Measurements from ENCODE around the gene MBLAC2. TPM values are rescaled to one million over a fixed set of nuclear protein-coding genes. Genes with fewer than 3 reads are reported as not detected.

MBLAC2 gene
- total RNA-seq, 2 donors from 2014 or later = 3.5 to 5.0 TPM

DNA sequence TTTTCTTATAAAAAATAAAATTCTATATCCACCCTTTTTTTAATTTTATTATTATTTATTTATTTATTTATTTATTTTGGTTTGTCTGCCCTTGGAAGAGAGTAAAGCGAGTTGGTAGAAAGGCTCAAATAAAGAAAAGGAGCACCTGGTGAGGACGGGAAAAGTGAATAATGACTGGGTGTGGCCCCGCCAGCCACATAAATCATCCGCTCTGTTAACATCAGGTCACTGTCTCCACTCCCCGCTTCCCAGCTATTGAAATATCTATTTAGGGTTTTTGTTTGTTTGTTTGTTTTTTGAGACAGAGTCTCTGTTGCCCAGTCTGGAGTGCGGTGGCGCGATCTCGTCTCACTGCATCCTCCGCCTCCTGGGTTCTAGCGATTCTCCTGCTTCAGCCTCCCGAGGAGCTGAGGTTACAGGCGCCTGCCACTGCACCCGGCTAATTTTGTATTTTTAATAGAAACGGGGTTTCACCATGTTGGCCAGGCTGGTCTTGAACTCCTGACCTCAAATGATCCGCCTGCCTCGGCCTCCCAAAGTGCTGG lies 937 bp upstream of the MBLAC2 start:
- H3K4me3 Mint-ChIP-seq = peak overlapping the region; percentile 85
- Histone ChIP-seq H3K36me3 (ENCODE audit: control insufficient read depth, insufficient read depth, low read length) (no peaks in the 10 kb centered on the region), H3K9me3 (ENCODE audit: control insufficient read depth, low read length) (no peaks in the 10 kb centered on the region), H3K4me1 (ENCODE audit: control insufficient read depth, insufficient read depth, low read length) (peaks cover 7% of the 10 kb centered on the region), H3K27ac (ENCODE audit: low read depth, low read length) (no peak overlapping the region), H3K4me3 (ENCODE audit: low read length) (peak overlapping the region; percentile 89), H3K27me3 (ENCODE audit: control insufficient read depth, insufficient read depth, low read length, poor library complexity, severe bottlenecking) (no peaks in the 10 kb centered on the region), H3K9ac (ENCODE audit: extremely low read depth, low read length, poor library complexity, severe bottlenecking) (no peak overlapping the region)
- TF ChIP-seq, protein P1, sequence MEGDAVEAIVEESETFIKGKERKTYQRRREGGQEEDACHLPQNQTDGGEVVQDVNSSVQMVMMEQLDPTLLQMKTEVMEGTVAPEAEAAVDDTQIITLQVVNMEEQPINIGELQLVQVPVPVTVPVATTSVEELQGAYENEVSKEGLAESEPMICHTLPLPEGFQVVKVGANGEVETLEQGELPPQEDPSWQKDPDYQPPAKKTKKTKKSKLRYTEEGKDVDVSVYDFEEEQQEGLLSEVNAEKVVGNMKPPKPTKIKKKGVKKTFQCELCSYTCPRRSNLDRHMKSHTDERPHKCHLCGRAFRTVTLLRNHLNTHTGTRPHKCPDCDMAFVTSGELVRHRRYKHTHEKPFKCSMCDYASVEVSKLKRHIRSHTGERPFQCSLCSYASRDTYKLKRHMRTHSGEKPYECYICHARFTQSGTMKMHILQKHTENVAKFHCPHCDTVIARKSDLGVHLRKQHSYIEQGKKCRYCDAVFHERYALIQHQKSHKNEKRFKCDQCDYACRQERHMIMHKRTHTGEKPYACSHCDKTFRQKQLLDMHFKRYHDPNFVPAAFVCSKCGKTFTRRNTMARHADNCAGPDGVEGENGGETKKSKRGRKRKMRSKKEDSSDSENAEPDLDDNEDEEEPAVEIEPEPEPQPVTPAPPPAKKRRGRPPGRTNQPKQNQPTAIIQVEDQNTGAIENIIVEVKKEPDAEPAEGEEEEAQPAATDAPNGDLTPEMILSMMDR (conservative IDR thresholded peaks at IDR 0.05) = no peak
- WGBS, 2 experiments (ENCODE audit: insufficient coverage in 1 of 2, insufficient read length in 1 of 2) = 22 to 28% methylated on average over 12 to 17 of the region's 17 CpGs
- no peak overlapping the region for H3K27ac Mint-ChIP-seq
- peak; percentile 62 for DNase-seq
- no peaks in the 10 kb centered on the region for H3K36me3 Mint-ChIP-seq (ENCODE audit: low read depth)
- no peaks in the 10 kb centered on the region for H3K27me3 Mint-ChIP-seq (ENCODE audit: insufficient read depth)
- H3K9me3 Mint-ChIP-seq = no peaks in the 10 kb centered on the region
- peaks cover 42% of the 10 kb centered on the region for H3K4me1 Mint-ChIP-seq

DNA sequence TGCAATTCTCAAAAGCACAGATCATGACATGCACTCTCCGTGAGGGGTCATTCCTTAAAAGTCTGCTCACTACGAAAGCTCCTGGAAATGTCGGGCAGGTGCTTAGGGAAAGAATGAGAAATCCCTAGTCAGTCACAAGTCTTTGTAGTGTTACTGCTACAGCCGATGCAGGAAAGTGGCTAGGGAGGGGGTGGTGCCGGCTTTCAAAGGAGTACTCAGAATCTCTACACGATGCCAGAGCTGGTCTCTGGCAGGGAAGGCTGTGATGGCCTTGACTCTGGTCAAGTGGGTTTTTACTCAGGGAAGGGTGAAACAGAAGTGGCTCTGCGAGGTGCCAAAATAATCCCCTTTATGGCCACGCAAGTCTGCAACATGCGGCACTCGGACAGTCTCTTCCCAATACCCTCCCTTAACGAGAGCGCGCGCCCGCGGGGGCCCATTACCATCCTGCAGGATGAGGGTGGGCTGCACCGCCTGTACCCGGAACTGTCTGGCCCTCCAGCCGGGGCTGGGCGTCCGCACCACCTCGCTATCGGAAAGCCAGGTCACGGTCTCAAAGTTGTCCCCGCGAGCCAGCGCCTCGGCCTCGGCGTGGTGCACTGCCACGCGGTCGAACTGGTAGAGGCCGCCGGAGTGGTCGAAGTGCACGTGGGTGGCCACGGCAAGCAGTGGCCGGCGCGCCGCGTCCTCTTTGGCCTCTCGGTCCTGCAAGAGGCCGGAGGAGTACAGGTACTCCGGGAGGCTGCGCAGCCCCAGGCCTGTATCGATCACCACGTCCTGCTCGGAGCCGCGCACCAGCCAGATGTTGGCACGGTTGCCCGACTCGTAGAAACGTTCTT lies 956 bp downstream of the MBLAC2 start:
- TF ChIP-seq, protein P1 (conservative IDR thresholded peaks at IDR 0.05) = no peak
- peak overlapping the region; percentile 57 for H3K9ac ChIP-seq (ENCODE audit: extremely low read depth, low read length, poor library complexity, severe bottlenecking)
- H3K27ac ChIP-seq (ENCODE audit: low read depth, low read length) = peak overlapping the region; percentile 26
- no peaks in the 10 kb centered on the region for H3K36me3 ChIP-seq (ENCODE audit: control insufficient read depth, insufficient read depth, low read length)
- Mint-ChIP-seq H3K4me3 (peak overlapping the region; percentile 85), H3K27ac (peak overlapping the region; percentile 90), H3K4me1 (peaks cover 47% of the 10 kb centered on the region), H3K27me3 (ENCODE audit: insufficient read depth) (no peaks in the 10 kb centered on the region), H3K9me3 (peaks cover 2% of the 10 kb centered on the region), H3K36me3 (ENCODE audit: low read depth) (peaks cover 5% of the 10 kb centered on the region)
- DNase-seq = peak; percentile 83
- peaks cover 7% of the 10 kb centered on the region for H3K4me1 ChIP-seq (ENCODE audit: control insufficient read depth, insufficient read depth, low read length)
- H3K9me3 ChIP-seq (ENCODE audit: control insufficient read depth, low read length) = no peaks in the 10 kb centered on the region
- no peaks in the 10 kb centered on the region for H3K27me3 ChIP-seq (ENCODE audit: control insufficient read depth, insufficient read depth, low read length, poor library complexity, severe bottlenecking)
- 0 to 2% methylated on average over 22 to 56 of the region's 56 CpGs for WGBS, 2 experiments (ENCODE audit: insufficient coverage in 1 of 2, insufficient read length in 1 of 2)
- H3K4me3 ChIP-seq (ENCODE audit: low read length) = peak overlapping the region; percentile 89

DNA sequence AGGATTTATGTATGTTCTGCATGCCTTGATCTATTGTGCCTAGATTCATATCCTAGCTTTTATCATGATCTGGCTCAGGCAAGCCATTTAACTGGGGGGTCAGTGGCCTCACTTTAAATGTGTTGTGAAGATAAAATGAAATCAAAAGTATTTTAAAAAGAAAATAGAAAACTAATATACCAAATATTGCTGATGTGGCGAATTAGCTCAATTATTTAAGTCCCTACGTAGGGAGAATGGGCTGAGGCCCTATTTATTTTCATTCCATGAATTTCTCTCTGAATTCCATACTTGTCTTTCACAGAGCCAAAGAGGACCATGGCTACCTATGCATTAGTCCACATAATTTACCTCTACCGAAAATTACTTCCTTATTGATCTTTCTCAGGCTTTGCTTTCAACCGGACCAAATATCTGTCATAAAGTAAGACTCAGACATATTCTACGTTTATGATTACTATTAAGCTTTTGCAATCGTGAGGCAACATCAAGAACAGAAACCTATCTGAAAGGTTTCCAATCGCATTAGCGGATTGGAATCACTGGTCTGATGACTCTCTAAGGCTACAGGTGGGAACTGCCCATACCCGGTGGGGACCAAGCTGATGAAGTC lies 1.7 kb downstream of the MBLAC2 start:
- Histone ChIP-seq H3K27ac (ENCODE audit: low read depth, low read length) (no peak overlapping the region), H3K27me3 (ENCODE audit: control insufficient read depth, insufficient read depth, low read length, poor library complexity, severe bottlenecking) (no peaks in the 10 kb centered on the region), H3K36me3 (ENCODE audit: control insufficient read depth, insufficient read depth, low read length) (no peaks in the 10 kb centered on the region), H3K9ac (ENCODE audit: extremely low read depth, low read length, poor library complexity, severe bottlenecking) (no peak overlapping the region), H3K9me3 (ENCODE audit: control insufficient read depth, low read length) (no peaks in the 10 kb centered on the region), H3K4me3 (ENCODE audit: low read length) (peak overlapping the region; percentile 89), H3K4me1 (ENCODE audit: control insufficient read depth, insufficient read depth, low read length) (peaks cover 7% of the 10 kb centered on the region)
- peak overlapping the region; percentile 85 for H3K4me3 Mint-ChIP-seq
- H3K27me3 Mint-ChIP-seq (ENCODE audit: insufficient read depth) = no peaks in the 10 kb centered on the region
- TF ChIP-seq, protein P1 (conservative IDR thresholded peaks at IDR 0.05) = no peak
- no peak for DNase-seq
- WGBS, 2 experiments (ENCODE audit: insufficient coverage in 1 of 2, insufficient read length in 1 of 2) = 45 to 55% methylated on average over 9 of the region's 9 CpGs
- peak overlapping the region; percentile 90 for H3K27ac Mint-ChIP-seq
- peaks cover 43% of the 10 kb centered on the region for H3K4me1 Mint-ChIP-seq
- H3K9me3 Mint-ChIP-seq = peaks cover 5% of the 10 kb centered on the region
- H3K36me3 Mint-ChIP-seq (ENCODE audit: low read depth) = peaks cover 11% of the 10 kb centered on the region

All from endodermal cell (in vitro differentiated cells).